Measurements from ENCODE around the gene VMAC.

The VMAC gene

GRCh38 chr19:5932609-5933262, 28.1 kb downstream of the VMAC start:
- DNase-seq, result no peak

- no peak for DNase-seq
These were observed 28.9 kb downstream of the VMAC start for GRCh38 chr19:5933391-5934068.

GRCh38 chr19:5934069-5934401, 29.4 kb downstream of the VMAC start:
- no peak for DNase-seq

GRCh38 chr19:5934774-5935472, 30.3 kb downstream of the VMAC start:
- no peak for DNase-seq

GRCh38 chr19:5935473-5936291, 31.0 kb downstream of the VMAC start:
- DNase-seq, result no peak

- no peak for DNase-seq
These were observed 31.6 kb downstream of the VMAC start for GRCh38 chr19:5936292-5936592.

GRCh38 chr19:5937550-5937949, 32.9 kb downstream of the VMAC start:
- DNase-seq, result no peak

GRCh38 chr19:5940260-5941208, 35.9 kb downstream of the VMAC start:
- no peak for DNase-seq

- no peak for DNase-seq
These were observed 37.0 kb downstream of the VMAC start for GRCh38 chr19:5941673-5942072.

- DNase-seq, result no peak
These were observed 38.4 kb downstream of the VMAC start for GRCh38 chr19:5943045-5943444.

GRCh38 chr19:5943623-5944022, 39.0 kb downstream of the VMAC start:
- no peak for DNase-seq

- DNase-seq, result no peak
These were observed 42.8 kb downstream of the VMAC start for GRCh38 chr19:5947435-5947834.

- DNase-seq, result peak; percentile 12
These were observed 44.3 kb downstream of the VMAC start for GRCh38 chr19:5948752-5949564.

- DNase-seq, result peak; percentile 17
These were observed 45.2 kb downstream of the VMAC start for GRCh38 chr19:5949792-5950305.

- no peak for DNase-seq
These were observed 46.1 kb downstream of the VMAC start for GRCh38 chr19:5950741-5951140.

- DNase-seq, result no peak
These were observed 46.7 kb downstream of the VMAC start for GRCh38 chr19:5951338-5951861.

- no peak for DNase-seq
These were observed 47.7 kb downstream of the VMAC start for GRCh38 chr19:5952193-5953029.

- DNase-seq, result no peak
These were observed 48.4 kb downstream of the VMAC start for GRCh38 chr19:5953030-5953589.

GRCh38 chr19:5953680-5954213, 49.1 kb downstream of the VMAC start:
- DNase-seq, result peak; percentile 30
